ENCODE measurements around the gene METTL16. TPM values are rescaled to one million over a fixed set of nuclear protein-coding genes. Genes with fewer than 3 reads are reported as not detected.
A peak's percentile ranks its signal among the peaks of the same experiment; 100 is the strongest.

METTL16 gene
- total and polyA plus RNA-seq, 9 of the 15 experiments (the other 6 are each of a cell fraction or from before 2014, with no cell fraction given) = 12.1 to 30.5 (median 19.8) TPM

DNA sequence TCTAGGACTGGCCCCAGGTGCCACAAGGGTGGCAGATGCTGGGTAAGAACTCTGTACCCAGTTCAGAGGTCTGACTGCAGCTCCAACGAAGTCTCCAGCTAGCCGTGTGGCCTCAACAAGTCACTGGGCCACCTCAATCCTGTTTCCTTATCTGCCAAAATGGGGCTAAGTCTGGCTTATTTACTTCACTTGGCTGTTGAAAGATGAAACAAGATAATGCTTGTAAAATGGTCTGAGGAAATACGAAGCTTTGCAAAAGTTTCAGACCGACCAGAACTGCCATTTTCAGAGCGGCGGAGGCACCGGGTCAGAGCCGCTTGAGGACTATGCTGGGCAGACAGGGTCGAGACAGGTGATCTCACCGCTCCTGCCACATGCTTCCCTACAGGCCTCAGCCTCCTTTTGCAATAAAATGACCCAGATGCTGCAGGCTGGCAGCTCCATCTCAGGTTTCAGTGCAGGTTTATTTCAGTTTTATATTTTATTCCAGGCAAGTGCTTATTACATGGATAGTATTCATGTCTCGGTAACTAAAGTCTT, 128.0 kb downstream of the METTL16 start (continued):
- TF ChIP-seq, protein P1, sequence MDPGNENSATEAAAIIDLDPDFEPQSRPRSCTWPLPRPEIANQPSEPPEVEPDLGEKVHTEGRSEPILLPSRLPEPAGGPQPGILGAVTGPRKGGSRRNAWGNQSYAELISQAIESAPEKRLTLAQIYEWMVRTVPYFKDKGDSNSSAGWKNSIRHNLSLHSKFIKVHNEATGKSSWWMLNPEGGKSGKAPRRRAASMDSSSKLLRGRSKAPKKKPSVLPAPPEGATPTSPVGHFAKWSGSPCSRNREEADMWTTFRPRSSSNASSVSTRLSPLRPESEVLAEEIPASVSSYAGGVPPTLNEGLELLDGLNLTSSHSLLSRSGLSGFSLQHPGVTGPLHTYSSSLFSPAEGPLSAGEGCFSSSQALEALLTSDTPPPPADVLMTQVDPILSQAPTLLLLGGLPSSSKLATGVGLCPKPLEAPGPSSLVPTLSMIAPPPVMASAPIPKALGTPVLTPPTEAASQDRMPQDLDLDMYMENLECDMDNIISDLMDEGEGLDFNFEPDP (CRISPR knock-in tag; IDR thresholded peaks at IDR 0.05) = no peak
- no peak for TF ChIP-seq GABPB2 (CRISPR knock-in tag; conservative IDR thresholded peaks at IDR 0.05)
- TF ChIP-seq ZBED1 (IDR thresholded peaks at IDR 0.05) = no peak
- TF ChIP-seq, protein P2, sequence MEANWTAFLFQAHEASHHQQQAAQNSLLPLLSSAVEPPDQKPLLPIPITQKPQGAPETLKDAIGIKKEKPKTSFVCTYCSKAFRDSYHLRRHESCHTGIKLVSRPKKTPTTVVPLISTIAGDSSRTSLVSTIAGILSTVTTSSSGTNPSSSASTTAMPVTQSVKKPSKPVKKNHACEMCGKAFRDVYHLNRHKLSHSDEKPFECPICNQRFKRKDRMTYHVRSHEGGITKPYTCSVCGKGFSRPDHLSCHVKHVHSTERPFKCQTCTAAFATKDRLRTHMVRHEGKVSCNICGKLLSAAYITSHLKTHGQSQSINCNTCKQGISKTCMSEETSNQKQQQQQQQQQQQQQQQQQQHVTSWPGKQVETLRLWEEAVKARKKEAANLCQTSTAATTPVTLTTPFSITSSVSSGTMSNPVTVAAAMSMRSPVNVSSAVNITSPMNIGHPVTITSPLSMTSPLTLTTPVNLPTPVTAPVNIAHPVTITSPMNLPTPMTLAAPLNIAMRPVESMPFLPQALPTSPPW (CRISPR knock-in tag; IDR thresholded peaks at IDR 0.05) = peak; percentile 24; the same call in 1 of the 2 replicates
- TF ChIP-seq EP300 (IDR thresholded peaks at IDR 0.05; ENCODE audit: low read length) = 0 out of 2 replicates have a peak, but pooled peaks have one; percentile 15
- peak in 1 of 2 experiments; percentile 59; a peak in 2 of 4 replicates for TF ChIP-seq FOXA3 (CRISPR knock-in tag; conservative IDR thresholded peaks at IDR 0.05 in 1 of 2, IDR thresholded peaks at IDR 0.05 in 1 of 2)
- TF ChIP-seq ZSCAN29 (IDR thresholded peaks at IDR 0.05) = no peak

All from K562 (cell line).